Central memory CD4-positive, alpha-beta T cell (primary cell): ENCODE results near the gene KLHL40.

ENCODE experiments used
- DNase-seq: peaks from one replicate; pipeline ENCODE4 v3.0.0; 2022

Gene KLHL40

DNA sequence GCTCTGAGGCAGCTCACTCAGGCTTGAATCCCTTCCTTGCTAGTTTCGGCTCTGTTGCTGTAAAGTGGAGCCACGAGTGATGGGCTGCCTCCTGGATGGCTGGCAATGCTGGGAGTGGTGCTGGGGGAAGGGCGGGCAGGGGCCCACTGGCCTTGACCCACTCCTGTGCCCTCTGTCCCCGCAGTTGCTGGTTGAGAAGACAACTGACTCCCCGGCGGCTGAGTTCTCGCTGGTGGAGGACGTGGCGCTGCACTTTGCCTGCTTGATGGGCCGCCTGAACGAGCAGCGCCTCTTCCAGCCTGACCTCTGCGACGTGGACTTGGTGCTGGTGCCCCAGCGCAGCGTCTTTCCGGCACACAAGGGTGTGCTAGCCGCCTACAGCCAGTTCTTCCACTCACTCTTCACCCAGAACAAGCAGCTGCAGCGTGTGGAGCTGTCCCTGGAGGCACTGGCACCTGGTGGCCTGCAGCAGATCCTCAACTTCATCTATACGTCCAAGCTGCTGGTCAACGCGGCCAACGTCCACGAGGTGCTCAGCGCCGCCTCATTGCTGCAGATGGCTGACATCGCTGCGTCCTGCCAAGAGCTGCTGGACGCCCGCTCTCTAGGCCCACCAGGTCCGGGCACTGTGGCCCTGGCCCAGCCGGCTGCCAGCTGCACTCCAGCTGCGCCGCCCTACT lies 27.1 kb upstream of the KLHL40 start:
- no peak for DNase-seq

DNA sequence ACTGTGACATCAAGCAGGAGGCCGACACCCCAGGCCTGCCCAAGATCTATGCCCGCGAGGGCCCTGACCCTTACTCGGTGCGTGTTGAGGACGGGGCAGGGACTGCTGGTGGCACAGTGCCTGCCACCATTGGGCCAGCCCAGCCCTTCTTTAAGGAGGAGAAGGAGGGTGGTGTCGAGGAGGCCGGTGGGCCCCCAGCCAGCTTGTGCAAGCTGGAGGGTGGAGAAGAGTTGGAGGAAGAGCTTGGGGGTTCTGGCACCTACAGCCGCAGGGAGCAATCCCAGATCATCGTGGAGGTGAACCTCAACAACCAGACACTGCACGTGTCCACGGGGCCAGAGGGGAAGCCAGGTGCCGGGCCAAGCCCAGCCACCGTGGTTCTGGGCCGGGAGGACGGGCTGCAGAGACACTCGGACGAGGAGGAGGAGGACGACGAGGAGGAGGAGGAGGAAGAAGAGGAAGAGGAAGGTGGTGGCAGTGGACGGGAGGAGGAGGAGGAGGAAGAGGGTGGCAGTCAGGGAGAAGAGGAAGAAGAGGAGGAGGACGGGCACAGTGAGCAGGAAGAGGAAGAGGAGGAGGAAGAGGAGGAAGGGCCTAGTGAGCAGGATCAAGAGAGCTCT lies 26.5 kb upstream of the KLHL40 start:
- no peak for DNase-seq

DNA sequence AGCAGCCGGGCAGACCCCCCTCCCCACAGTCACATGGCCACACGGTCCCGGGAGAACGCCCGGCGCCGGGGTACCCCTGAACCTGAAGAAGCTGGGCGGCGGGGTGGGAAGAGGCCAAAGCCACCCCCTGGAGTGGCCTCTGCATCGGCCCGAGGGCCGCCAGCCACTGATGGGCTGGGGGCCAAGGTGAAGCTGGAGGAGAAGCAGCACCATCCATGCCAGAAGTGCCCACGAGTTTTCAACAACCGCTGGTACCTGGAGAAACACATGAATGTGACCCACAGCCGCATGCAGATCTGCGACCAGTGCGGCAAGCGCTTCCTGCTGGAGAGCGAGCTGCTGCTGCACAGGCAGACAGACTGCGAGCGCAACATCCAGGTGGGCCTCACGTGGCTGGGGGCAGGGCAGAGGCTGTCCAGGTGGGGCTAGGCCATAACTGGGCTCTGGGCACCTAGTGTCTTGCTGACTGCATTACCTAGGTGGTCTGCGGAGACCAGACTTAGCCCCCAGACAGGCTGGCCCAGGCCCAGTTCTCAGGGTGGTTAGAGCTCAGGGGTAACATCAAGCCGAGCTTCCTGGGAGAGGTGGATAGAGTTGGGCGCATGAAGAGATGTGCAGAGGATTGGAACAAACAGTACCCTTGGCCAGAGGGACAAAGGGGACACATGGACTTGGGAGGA lies 25.7 kb upstream of the KLHL40 start:
- DNase-seq: no peak

- DNase-seq: no peak
Measured at GRCh38 chr3:42660131-42660715, 25.1 kb upstream of the KLHL40 start.

- DNase-seq: no peak
Measured at GRCh38 chr3:42660898-42661297, 24.4 kb upstream of the KLHL40 start.

- no peak for DNase-seq
Measured at GRCh38 chr3:42661593-42662022, 23.7 kb upstream of the KLHL40 start.

GRCh38 chr3:42662037-42662812 lies 23.1 kb upstream of the KLHL40 start:
- DNase-seq: no peak

GRCh38 chr3:42662813-42663535 lies 22.4 kb upstream of the KLHL40 start:
- no peak for DNase-seq

- DNase-seq: no peak
Measured at GRCh38 chr3:42663581-42664437, 21.5 kb upstream of the KLHL40 start.

GRCh38 chr3:42664438-42664803 lies 20.9 kb upstream of the KLHL40 start:
- DNase-seq: no peak

DNA sequence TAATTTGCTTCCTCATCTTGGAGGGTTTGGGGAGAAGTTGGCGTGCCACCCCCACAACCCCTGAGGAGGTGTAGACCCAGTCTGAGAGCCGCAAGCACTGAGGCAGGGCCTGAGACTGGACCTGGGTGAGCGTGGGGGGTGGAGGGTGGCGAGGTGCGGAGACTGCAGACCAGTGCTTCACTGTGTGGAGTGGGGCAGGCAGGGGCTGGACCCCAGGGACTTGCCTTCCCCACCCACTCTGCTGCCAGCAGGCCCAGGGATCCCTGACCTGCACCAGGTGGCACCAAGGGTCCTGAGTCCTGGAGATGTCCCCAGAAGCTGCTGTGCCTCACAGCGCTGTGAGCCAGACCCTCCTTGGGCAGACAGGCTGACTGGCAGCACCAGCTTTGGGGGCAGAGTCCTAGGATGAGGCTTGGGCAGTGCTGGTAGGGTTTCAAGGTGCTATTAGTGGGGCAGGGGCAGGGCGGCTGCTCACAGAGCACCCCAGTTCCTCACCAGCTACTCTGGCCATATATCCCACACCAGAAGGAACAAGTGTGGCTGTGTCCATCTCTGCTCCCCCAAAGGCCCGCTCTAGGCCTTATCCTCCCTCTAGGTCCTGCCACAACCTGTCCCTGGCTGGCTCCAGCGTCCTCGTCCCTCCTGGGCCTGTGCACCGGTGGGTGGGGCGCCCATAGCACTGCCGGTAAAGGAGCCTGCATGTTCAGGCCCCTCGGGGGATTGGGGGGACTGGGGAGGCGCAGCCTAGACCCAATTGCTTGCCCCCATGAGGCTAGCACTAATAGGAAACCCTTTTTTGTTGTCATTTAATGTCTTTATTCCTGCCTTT lies 20.1 kb upstream of the KLHL40 start:
- DNase-seq: no peak

GRCh38 chr3:42666022-42666421 lies 19.3 kb upstream of the KLHL40 start:
- no peak for DNase-seq

DNA sequence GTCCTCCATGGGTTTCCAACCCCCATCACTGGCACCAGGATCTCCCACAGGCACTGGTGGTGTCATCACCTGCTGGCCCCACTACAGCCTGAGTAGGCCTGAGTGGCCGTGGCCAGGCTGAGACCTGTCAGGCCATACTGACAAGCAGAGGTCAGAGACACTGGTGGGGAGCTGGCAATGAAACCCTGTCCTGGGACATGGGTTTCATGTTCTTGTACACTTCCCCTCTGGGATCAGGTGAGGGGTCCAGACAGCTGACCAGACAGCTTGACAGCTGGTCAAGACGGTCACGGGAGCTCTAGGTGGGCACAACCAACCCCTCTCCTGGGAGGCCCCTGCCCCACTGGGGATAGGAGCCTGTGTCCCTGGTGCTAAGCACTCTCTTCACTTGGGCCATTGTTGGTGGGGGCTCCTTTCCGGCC lies 18.7 kb upstream of the KLHL40 start:
- DNase-seq: no peak

DNA sequence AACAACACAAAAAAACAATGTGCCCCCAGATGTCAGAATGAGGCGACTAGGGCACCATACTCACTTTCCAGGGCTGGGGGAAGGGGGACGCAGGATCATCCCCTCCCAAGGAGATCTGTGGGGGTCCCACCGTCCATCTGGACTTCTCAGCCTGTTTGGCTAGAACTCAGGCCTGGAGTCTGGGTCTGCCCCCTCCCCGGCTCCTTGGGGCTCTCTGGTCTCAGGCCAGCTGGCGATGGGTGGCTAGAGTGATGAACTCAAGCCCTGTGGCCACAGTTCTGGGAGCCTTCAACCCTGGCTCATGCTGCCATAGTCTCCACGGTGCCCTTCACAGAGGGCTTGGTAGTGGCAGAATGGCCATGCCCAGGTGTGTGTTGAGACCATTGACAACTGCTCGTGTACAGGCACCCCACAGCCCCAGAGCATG lies 18.2 kb upstream of the KLHL40 start:
- DNase-seq: no peak

GRCh38 chr3:42667523-42668412 lies 17.6 kb upstream of the KLHL40 start:
- no peak for DNase-seq

DNA sequence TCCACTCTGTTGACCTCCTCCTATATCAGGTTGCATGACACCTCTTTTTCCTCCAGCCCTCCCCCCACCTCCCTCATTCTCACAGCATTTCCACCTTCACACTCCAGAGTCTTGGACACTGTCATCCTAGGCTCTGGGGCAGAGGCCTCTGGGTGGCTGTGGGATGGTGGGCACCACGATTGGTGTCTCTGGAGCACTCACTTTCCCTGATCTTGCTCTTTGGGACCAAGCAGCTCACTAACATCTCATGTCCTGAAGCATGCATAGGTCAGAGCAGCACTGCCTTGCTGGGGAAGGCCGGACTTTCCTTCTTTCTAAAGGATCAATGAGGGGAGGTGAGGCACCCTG lies 16.9 kb upstream of the KLHL40 start:
- DNase-seq: no peak

DNA sequence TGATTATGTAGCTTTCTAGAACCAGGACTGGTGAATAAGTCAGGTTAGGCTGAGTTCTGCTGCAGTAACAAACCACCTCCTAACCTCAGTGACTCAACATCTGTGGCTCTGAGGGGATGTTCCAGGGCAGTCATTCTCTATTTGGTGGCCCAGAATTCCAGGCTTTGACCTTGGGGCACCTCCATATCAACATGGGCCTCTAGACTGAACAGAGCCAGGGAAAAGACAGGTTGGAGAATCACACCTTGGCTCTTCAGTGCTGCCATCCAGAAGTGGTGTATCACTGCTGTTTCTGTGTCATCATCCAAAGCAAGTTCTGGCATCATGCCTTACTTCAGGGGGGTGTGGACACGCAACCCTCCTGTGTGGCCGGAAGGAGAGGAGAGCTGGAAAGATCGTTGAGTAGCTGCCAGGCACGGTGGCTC lies 16.5 kb upstream of the KLHL40 start:
- no peak for DNase-seq

DNA sequence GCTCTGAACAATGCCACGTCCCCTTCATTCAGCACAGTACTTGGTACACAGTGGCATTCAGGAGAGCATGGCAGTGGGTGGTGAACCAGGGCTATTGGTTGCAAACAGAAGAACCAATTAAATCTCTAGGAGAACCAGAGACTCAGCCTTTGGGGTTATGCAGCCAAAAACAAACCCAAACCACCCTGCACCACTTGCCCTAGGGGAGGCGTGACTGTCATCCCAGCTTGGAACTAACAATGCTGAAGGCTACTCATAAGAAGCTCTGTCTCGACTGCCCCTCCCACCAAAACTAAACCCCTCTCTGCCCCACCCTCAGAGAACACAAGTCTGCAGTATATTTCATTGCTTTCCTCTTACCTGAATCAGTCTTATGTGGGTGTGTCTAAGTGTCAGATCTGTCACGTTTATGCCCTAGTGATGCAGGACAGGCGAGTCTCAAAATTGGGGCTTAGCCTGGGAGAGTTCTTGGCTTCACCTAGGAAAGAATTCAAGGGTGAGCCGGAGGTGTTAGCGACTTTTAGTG lies 15.2 kb upstream of the KLHL40 start:
- no peak for DNase-seq

- no peak for DNase-seq
Measured at GRCh38 chr3:42670670-42671069, 14.7 kb upstream of the KLHL40 start.
